Prostate gland (tissue), 2 donors: ENCODE data around the gene RGS7. TPM values are rescaled to one million over a fixed set of nuclear protein-coding genes. Genes with fewer than 3 reads are reported as not detected.

Source experiments
- DNase-seq: peaks from one replicate; pipeline ENCODE4 v3.0.0-alpha.2; 2019; ENCODE audit warnings: low spot score
- H3K27ac ChIP-seq, 2 donors: fragments of 200-600 bp; sonication (generic); 2 replicates each; pipeline ENCODE4 v1.5.1; 2017 to 2019
- H3K27me3 ChIP-seq: fragments of 200-600 bp; sonication (generic); replicated peaks from 2 replicates; pipeline ENCODE4 v1.5.1; 2019; ENCODE audit not compliant: insufficient read depth
- H3K36me3 ChIP-seq, 2 donors: fragments of 200-600 bp; sonication (generic); 1 replicate in 1 of 2; 2 replicates in 1 of 2; pipeline versions ENCODE4 v1.5.1 to v1.8.1; 2017 to 2019
- H3K4me1 ChIP-seq: fragments of 200-600 bp; sonication (generic); replicated peaks from 2 replicates; pipeline ENCODE4 v1.5.1; 2019
- H3K4me3 ChIP-seq, 2 donors: fragments of 200-600 bp; sonication (generic); 2 replicates each; pipeline ENCODE4 v1.5.1; 2017 to 2019
- H3K9me3 ChIP-seq: fragments of 200-600 bp; sonication (generic); 2 replicates; pipeline ENCODE4 v1.5.1; 2017
- POLR2A ChIP-seq: fragments of 450-650 bp; IDR thresholded peaks from one replicate; pipeline ENCODE4 v1.6.1; 2016; ENCODE audit warnings: antibody characterized with exemption, mild to moderate bottlenecking
- POLR2AphosphoS5 ChIP-seq: sonication (generic); formaldehyde crosslinking; IDR thresholded peaks from one replicate; pipeline ENCODE4 v1.6.1; 2017; ENCODE audit warnings: antibody characterized with exemption
- WGBS: methylation state at CpG from one replicate; pipeline ENCODE4 v1.1.5; 2018; 5-methylcytosine and 5-hydroxymethylcytosine counted together
- intact Hi-C: fragments of 100-400 bp; cut with DNase I; formaldehyde crosslinking; loops from one replicate; pipeline ENCODE4 v1.14.2; 2022
- total RNA-seq, 2 donors: library from RNA; depleted of rRNA; stranded (reverse); fragments of >200 nt; gene quantifications; one replicate each; pipeline ENCODE4 v1.1.0, GENCODE V29; 2016
- TF ChIP-seq, protein P1 (sequence below), 4 experiments: fragments of 200-600 bp in 2 of 4; fragments of 450-650 bp in 2 of 4; sonication (generic) in 2 of 4; IDR thresholded peaks; 1 replicate in 3 of 4; 2 replicates in 1 of 4; pipeline ENCODE4 v1.5.1; 2016 to 2019; ENCODE audit warnings: antibody characterized with exemption in 4 of 4, mild to moderate bottlenecking in 2 of 4, moderate library complexity in 2 of 4

The RGS7 gene
- total RNA-seq, 2 donors from 2014 or later: 0.32 to 1.3 TPM

DNA sequence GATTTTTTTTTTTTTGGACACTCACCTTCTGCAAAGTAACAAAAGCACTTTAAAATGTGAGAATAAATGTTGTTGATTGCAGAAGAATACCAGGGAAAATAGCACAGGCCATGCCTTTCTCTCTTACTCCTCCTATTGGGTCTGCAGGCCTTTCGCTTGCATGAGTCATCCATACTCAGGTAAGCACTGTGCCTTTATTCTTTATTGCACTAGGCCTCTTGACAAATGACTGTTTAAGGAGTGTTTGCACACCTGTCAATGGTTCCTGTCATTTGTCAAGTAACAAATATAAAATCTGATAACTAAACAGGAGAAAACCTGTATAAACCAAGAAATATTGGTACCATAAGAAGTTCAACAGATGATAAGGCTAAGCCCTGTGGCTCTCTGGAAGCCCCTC, 106.5 kb downstream of the RGS7 start:
- no peaks in the 10 kb centered on the region for H3K27me3 ChIP-seq
- no peak overlapping the region for H3K4me3 ChIP-seq
- TF ChIP-seq, protein P1, sequence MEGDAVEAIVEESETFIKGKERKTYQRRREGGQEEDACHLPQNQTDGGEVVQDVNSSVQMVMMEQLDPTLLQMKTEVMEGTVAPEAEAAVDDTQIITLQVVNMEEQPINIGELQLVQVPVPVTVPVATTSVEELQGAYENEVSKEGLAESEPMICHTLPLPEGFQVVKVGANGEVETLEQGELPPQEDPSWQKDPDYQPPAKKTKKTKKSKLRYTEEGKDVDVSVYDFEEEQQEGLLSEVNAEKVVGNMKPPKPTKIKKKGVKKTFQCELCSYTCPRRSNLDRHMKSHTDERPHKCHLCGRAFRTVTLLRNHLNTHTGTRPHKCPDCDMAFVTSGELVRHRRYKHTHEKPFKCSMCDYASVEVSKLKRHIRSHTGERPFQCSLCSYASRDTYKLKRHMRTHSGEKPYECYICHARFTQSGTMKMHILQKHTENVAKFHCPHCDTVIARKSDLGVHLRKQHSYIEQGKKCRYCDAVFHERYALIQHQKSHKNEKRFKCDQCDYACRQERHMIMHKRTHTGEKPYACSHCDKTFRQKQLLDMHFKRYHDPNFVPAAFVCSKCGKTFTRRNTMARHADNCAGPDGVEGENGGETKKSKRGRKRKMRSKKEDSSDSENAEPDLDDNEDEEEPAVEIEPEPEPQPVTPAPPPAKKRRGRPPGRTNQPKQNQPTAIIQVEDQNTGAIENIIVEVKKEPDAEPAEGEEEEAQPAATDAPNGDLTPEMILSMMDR (IDR thresholded peaks at IDR 0.05): no peak
- no peak for TF ChIP-seq POLR2AphosphoS5
- TF ChIP-seq POLR2A: no peak
- DNase-seq: no peak
- H3K9me3 ChIP-seq: no peaks in the 10 kb centered on the region
- H3K36me3 ChIP-seq: no peaks in the 10 kb centered on the region
- intact Hi-C loops: no loop called here
- 53% methylated on average over 1 of the region's 1 CpG for WGBS
- H3K4me1 ChIP-seq: no peaks in the 10 kb centered on the region
- H3K27ac ChIP-seq: no peak overlapping the region

DNA sequence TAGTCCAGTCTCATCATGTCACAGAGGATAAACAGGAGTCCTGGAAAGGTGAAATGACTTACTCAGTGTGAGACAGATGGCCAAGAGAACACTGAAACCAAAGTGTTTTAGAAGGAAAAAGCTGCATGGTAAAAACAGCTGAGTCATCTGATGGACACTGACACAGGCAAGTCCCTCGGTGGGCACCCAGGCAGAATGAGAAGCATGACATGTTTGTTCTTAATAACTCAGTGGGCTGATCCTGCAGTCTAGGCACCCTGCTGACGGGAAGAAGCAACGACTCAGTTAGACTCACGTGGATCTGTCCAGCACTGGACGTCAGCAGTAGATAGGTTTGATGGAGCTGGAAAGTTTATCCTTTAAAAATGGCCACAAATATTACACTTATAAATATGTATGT, 116.9 kb downstream of the RGS7 start:
- Histone ChIP-seq H3K27me3 (no peaks in the 10 kb centered on the region), H3K36me3 (no peaks in the 10 kb centered on the region), H3K9me3 (no peaks in the 10 kb centered on the region), H3K4me1 (no peaks in the 10 kb centered on the region), H3K4me3 (no peak overlapping the region), H3K27ac (no peak overlapping the region)
- TF ChIP-seq, protein P1 (IDR thresholded peaks at IDR 0.05): no peak
- TF ChIP-seq POLR2AphosphoS5 (no peak), POLR2A (no peak)
- 53% methylated on average over 5 of the region's 5 CpGs for WGBS
- no peak for DNase-seq
- intact Hi-C loops: no loop called here

DNA sequence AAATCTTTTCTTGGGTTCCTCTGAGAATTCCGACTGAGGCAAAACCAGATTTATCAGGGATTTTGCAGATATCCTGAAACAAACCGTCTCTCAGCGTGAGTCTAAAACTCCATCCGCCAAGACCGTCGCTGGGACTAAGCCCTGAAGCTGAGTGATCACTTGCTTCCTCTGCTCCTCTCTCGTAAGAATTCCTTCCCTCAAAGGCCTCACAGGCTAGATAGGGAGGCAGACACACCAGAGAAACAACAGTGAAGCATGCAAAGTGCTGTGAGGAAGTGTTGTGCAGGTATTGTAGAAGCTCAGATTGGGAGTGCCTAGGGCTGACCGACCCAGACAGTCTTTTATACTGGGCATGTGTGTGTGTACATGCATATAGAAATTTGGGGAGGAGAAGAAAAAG, 119.1 kb downstream of the RGS7 start:
- H3K36me3 ChIP-seq: no peaks in the 10 kb centered on the region

DNA sequence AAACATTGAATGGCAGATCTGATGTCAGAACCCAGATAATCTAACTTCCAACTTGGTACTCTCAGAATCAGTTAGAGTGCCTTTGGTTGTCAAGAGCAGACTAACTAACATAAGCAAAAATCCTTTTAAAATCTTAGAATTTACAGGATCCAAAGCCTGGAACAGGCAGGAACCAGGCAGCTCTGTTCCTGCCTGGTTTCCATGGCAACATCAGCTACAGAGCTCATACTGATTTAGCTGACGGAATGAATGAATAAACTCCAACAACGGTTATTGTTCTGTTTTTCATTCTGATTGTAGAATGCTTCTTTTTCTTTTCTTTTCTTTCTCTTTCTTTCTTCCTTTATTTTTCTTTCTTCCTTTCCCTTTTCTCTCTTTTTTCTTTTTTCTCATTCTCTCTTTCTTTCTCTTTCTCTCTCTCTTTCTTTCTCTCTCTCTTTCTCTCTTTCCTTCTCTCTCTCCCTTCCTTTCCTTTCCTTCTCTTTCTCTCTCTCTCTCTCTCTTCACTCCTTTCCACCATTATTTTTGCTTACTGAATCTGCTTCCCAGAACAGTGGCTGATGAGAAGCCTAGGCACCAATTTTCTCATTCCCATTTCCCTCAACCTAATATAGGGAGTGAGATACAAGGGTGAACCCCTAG, 121.6 kb downstream of the RGS7 start:
- DNase-seq: no peak
- intact Hi-C loops: no loop called here

More for the DNA sequence above, 119.1 kb downstream of the RGS7 start:
- TF ChIP-seq, protein P1 (IDR thresholded peaks at IDR 0.05): no peak
- TF ChIP-seq POLR2A: no peak
- no peak for TF ChIP-seq POLR2AphosphoS5
- H3K9me3 ChIP-seq: no peaks in the 10 kb centered on the region
- H3K27me3 ChIP-seq: no peaks in the 10 kb centered on the region
- H3K27ac ChIP-seq: no peak overlapping the region
- H3K4me3 ChIP-seq: no peak overlapping the region
- intact Hi-C loops: no loop called here
- DNase-seq: no peak
- WGBS: 78% methylated on average over 8 of the region's 8 CpGs
- no peaks in the 10 kb centered on the region for H3K4me1 ChIP-seq

DNA sequence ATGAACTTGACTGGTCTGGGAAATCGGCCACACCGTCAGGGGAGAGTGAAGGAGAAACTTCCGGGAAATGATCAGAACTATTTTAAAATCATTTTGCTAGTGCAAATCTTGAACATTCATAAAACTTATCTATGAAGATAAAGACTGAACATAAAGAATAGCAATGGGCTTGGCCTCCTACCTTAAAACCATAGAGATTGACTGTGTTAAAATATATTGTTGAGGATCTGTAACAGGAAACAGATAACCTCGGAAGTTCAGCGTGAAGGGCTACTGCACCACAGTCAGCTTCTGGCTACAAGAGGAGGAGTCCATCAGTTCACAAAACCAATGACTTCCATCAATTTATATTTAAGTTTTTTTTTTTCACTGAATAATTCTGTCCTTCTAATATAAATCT, 127.3 kb downstream of the RGS7 start:
- no peak for TF ChIP-seq POLR2AphosphoS5
- no peak for TF ChIP-seq POLR2A
- TF ChIP-seq, protein P1 (IDR thresholded peaks at IDR 0.05): no peak
- Histone ChIP-seq H3K9me3 (no peaks in the 10 kb centered on the region), H3K27ac (no peak overlapping the region), H3K4me1 (no peaks in the 10 kb centered on the region), H3K36me3 (no peaks in the 10 kb centered on the region), H3K27me3 (no peaks in the 10 kb centered on the region), H3K4me3 (no peak overlapping the region)
- DNase-seq: no peak
- 80% methylated on average over 5 of the region's 5 CpGs for WGBS
- intact Hi-C loops: no loop called here

More for the DNA sequence above, 121.6 kb downstream of the RGS7 start:
- Histone ChIP-seq H3K27ac (no peak overlapping the region), H3K4me3 (no peak overlapping the region), H3K4me1 (no peaks in the 10 kb centered on the region), H3K27me3 (no peaks in the 10 kb centered on the region), H3K9me3 (no peaks in the 10 kb centered on the region), H3K36me3 (no peaks in the 10 kb centered on the region)
- WGBS: 14% methylated on average over 2 of the region's 2 CpGs
- TF ChIP-seq POLR2AphosphoS5: no peak
- TF ChIP-seq, protein P1 (IDR thresholded peaks at IDR 0.05): no peak
- no peak for TF ChIP-seq POLR2A
